Parathyroid adenoma (tissue), 2 donors: Measurements from ENCODE around the gene WDR31.
"Not testable (repeated sequence)": the region's sequence is repeated elsewhere in the genome, so short reads cannot be mapped to it uniquely, and the experiment has no call there.

Source experiments
- H2AFZ ChIP-seq: fragments of 300-600 bp; sonication (generic); one replicate; pipeline ENCODE4 v1.7.0; 2017; ENCODE audit warnings: antibody characterized with exemption, mild to moderate bottlenecking
- H3K27ac ChIP-seq: fragments of 300-600 bp; sonication (generic); one replicate; pipeline ENCODE4 v1.7.0; 2017
- H3K27me3 ChIP-seq: fragments of 300-600 bp; sonication (generic); one replicate; pipeline ENCODE4 v1.7.0; 2017; ENCODE audit warnings: low read length; ENCODE audit not compliant: control insufficient read depth, insufficient read depth
- H3K36me3 ChIP-seq: fragments of 300-600 bp; sonication (generic); one replicate; pipeline ENCODE4 v1.7.0; 2017; ENCODE audit warnings: low read length; ENCODE audit not compliant: control insufficient read depth, insufficient read depth
- H3K4me1 ChIP-seq: fragments of 300-600 bp; sonication (generic); one replicate; pipeline ENCODE4 v1.7.0; 2017; ENCODE audit warnings: control low read depth
- H3K4me2 ChIP-seq: fragments of 300-600 bp; sonication (generic); one replicate; pipeline ENCODE4 v1.7.0; 2017; ENCODE audit warnings: low read length
- H3K4me3 ChIP-seq: fragments of 300-600 bp; sonication (generic); one replicate; pipeline ENCODE4 v1.7.0; 2017; ENCODE audit warnings: low read depth, low read length
- H3K79me2 ChIP-seq: fragments of 300-600 bp; sonication (generic); one replicate; pipeline ENCODE4 v1.7.0; 2017; ENCODE audit warnings: control low read depth
- H3K9ac ChIP-seq: fragments of 300-600 bp; sonication (generic); one replicate; pipeline ENCODE4 v1.7.0; 2017; ENCODE audit warnings: mild to moderate bottlenecking
- H3K9me3 ChIP-seq: fragments of 300-600 bp; sonication (generic); one replicate; pipeline ENCODE4 v1.7.0; 2017; ENCODE audit warnings: low read length; ENCODE audit not compliant: control insufficient read depth
- CTCF ChIP-seq: fragments of 300-600 bp; sonication (generic); IDR thresholded peaks from one replicate; pipeline ENCODE4 v1.7.0; 2017; ENCODE audit warnings: antibody characterized with exemption, mild to moderate bottlenecking
- donor health status: primary hyperparathyroidism.

Gene WDR31

DNA sequence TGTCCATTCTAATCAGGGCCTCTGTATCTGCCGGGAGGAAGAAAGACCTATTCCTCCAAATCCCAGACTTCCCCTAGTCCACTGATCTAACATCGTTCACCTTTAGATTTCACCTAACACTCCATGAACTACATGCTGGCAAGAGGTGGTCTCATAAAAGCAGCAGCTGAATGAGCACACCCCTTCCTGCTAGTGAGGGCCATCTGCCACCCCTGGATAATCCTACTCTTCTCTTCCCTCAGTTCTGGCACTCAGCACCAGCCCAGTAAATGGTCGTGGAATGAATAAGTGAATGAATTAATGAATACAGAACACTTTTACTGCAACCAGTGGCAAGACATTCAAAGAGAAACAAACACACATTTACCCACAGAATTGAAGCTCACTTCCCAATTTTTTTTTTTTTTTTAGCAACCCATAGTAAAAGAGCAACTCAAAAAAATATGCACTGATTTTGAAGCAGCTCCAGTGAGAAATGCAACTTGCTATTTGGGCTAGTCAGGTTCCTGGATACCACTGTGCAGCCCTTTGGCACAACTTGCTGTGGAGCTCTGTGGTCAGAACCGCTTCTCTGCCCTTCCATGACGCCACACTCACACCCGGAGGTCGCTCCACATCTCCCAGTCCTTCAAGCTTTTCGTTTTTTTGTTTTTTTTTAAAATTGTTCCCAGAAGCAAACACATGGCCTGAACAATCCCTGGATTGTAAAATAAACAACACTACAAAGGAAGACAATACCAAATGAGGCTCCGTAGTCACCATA lies 43.1 kb downstream of the WDR31 start:
- Histone ChIP-seq H3K9ac (no peak overlapping the region), H3K4me3 (no peak overlapping the region), H3K27me3 (no peaks in the 10 kb centered on the region), H3K27ac (no peak overlapping the region), H2AFZ (no peak overlapping the region), H3K36me3 (no peaks in the 10 kb centered on the region), H3K9me3 (no peaks in the 10 kb centered on the region), H3K79me2 (no peaks in the 10 kb centered on the region), H3K4me1 (no peaks in the 10 kb centered on the region), H3K4me2 (no peak overlapping the region)
- no peak for TF ChIP-seq CTCF

GRCh38 chr9:113296247-113296646 lies 43.8 kb downstream of the WDR31 start:
- H3K36me3 ChIP-seq, H3K4me3 ChIP-seq, H3K9ac ChIP-seq, H3K4me1 ChIP-seq, H3K79me2 ChIP-seq, H3K9me3 ChIP-seq, H3K27ac ChIP-seq, H3K4me2 ChIP-seq, H3K27me3 ChIP-seq: not testable (repeated sequence)
- peak overlapping the region; percentile 11 for H2AFZ ChIP-seq

DNA sequence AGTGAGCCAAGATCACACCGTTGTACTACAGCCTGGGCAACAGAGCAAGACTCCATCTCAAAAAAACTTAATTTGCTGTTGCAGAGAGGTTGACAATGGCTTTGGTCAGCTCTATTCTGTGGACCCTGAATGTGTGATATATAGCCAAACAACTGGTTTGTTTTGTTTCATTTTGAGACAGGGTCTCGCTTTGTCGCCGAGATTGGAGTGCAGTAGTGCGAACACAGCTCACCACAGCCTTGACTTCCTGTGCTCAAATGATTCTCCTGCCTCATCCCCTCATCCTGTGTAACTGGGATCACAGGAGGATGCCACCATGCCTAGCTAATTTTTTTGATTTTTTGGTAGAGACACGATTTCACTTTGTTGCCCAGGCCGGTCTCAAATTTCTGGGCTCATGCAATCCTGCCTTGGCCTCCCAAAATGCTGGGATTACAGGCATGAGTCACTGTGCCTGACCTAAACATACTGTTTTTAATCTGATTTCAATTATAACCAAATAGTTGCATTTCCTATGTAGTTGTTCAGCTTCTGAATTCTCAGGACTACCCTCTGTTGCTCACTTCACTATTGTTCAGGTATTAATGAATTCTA lies 46.7 kb downstream of the WDR31 start:
- Histone ChIP-seq H3K27me3 (no peaks in the 10 kb centered on the region), H2AFZ (no peak overlapping the region), H3K4me1 (no peaks in the 10 kb centered on the region), H3K9ac (no peak overlapping the region), H3K36me3 (no peaks in the 10 kb centered on the region), H3K27ac (no peak overlapping the region), H3K79me2 (no peaks in the 10 kb centered on the region), H3K4me3 (no peak overlapping the region), H3K4me2 (no peak overlapping the region), H3K9me3 (no peaks in the 10 kb centered on the region)
- no peak for TF ChIP-seq CTCF

GRCh38 chr9:113290052-113290607 lies 49.9 kb downstream of the WDR31 start:
- H3K27ac ChIP-seq = no peak overlapping the region
- no peak for TF ChIP-seq CTCF
- H3K9ac ChIP-seq = no peak overlapping the region
- H3K36me3 ChIP-seq = no peaks in the 10 kb centered on the region
- no peak overlapping the region for H3K4me3 ChIP-seq
- H2AFZ ChIP-seq = no peak overlapping the region
- H3K27me3 ChIP-seq = no peaks in the 10 kb centered on the region
- no peaks in the 10 kb centered on the region for H3K4me1 ChIP-seq
- no peaks in the 10 kb centered on the region for H3K9me3 ChIP-seq
- H3K4me2 ChIP-seq = no peak overlapping the region
- no peaks in the 10 kb centered on the region for H3K79me2 ChIP-seq

DNA sequence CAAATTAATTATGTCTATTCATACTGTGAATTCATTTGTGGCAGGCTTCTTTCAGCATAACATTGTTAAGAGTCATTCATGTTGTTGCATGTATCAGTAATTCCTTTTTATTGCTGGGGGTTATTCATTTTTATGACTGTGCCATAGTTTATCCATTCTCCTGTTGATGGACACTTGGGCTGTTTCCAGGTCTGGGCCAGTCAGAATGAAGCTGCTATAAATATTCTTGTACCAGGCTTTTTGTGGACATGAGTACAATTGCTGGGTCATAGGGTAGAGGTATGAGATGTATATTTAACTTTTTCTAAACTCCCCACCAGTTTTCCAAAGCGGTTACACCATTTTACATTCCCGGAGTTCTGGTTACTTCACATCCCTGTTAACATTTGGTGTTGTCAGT lies 51.0 kb downstream of the WDR31 start:
- H2AFZ ChIP-seq = no peak overlapping the region
- no peaks in the 10 kb centered on the region for H3K4me1 ChIP-seq
- no peaks in the 10 kb centered on the region for H3K79me2 ChIP-seq
- no peak overlapping the region for H3K9ac ChIP-seq
- H3K27me3 ChIP-seq = no peaks in the 10 kb centered on the region
- H3K27ac ChIP-seq = no peak overlapping the region
- no peak for TF ChIP-seq CTCF
- H3K36me3 ChIP-seq = no peaks in the 10 kb centered on the region
- no peak overlapping the region for H3K4me2 ChIP-seq
- no peaks in the 10 kb centered on the region for H3K9me3 ChIP-seq
- H3K4me3 ChIP-seq = no peak overlapping the region
